GM13976 (cell line): ENCODE measurements around the gene ZNF532.

Experiments
- DNase-seq: peaks from one replicate; pipeline ENCODE4 v3.0.0; 2012; ENCODE audit warnings: low spot score
- CTCF ChIP-seq: IDR thresholded peaks from 2 replicates; pipeline ENCODE4 v1.5.1; 2012; ENCODE audit warnings: borderline replicate concordance, mild to moderate bottlenecking; ENCODE audit not compliant: insufficient read depth; ENCODE audit errors: extremely low read depth, missing control alignments, control extremely low read depth
- in situ Hi-C: fragments of 300-500 bp; cut with MboI; formaldehyde crosslinking; loops from one replicate; pipeline ENCODE4 v1.12.0; 2022; ENCODE audit warnings: low sequenced_read_pairs, mixed read lengths, inconsistent platforms; ENCODE audit not compliant: unreplicated experiment

The ZNF532 gene

GRCh38 chr18:58896268-58896667 is 31.6 kb downstream of the ZNF532 start:
- peak; percentile 49 for DNase-seq
- in situ Hi-C loops: no loop called here
- no peak for TF ChIP-seq CTCF

- TF ChIP-seq CTCF: no peak
- peak; percentile 29 for DNase-seq
- in situ Hi-C loops: no loop called here
Measured at GRCh38 chr18:58896734-58897508, 32.2 kb downstream of the ZNF532 start.

- in situ Hi-C loops: no loop called here
- TF ChIP-seq CTCF: no peak
- no peak for DNase-seq
Measured at GRCh38 chr18:58898010-58898799, 33.5 kb downstream of the ZNF532 start.

GRCh38 chr18:58900015-58900649 is 35.5 kb downstream of the ZNF532 start:
- TF ChIP-seq CTCF: no peak
- in situ Hi-C loops: no loop called here
- no peak for DNase-seq

- no peak for TF ChIP-seq CTCF
- in situ Hi-C loops: no loop called here
- no peak for DNase-seq
Measured at GRCh38 chr18:58901143-58901542, 36.5 kb downstream of the ZNF532 start.

- in situ Hi-C loops: no loop called here
- no peak for DNase-seq
- TF ChIP-seq CTCF: no peak
Measured at GRCh38 chr18:58901783-58902182, 37.1 kb downstream of the ZNF532 start.
